Heart left ventricle (tissue), 16 donors: ENCODE results near the gene PUS1. TPM values are rescaled to one million over a fixed set of nuclear protein-coding genes. Genes with fewer than 3 reads are reported as not detected.

Source experiments
- ATAC-seq, 4 donors: fragments of 200-7000 bp; cut with Tn5 transposase; one replicate each; pipeline ENCODE4 v1.9.1; 2020 to 2022; ENCODE audit warnings: moderate library complexity in 4 of 4, mild to moderate bottlenecking in 3 of 4, moderate number of reproducible peaks in 1 of 4
- DNase-seq, 5 donors: peaks; one replicate each; pipeline ENCODE4 v3.0.0-alpha.2; 2020
- H3K27ac ChIP-seq, 12 donors: fragments of 200-600 bp; sonication (generic) in 4 of 12; one replicate each; pipeline versions ENCODE4 v1.5.0 to v1.8.0; 2016 to 2022; ENCODE audit warnings: mild to moderate bottlenecking in 2 of 12
- H3K27me3 ChIP-seq, 9 donors: fragments of 200-600 bp; sonication (generic) in 2 of 9; one replicate each; pipeline versions ENCODE4 v1.5.1 to v1.8.0; 2016 to 2022; ENCODE audit warnings: mild to moderate bottlenecking in 3 of 9
- H3K36me3 ChIP-seq, 9 donors: fragments of 200-600 bp; sonication (generic) in 2 of 9; one replicate each; pipeline versions ENCODE4 v1.5.0 to v1.8.0; 2018 to 2022; ENCODE audit warnings: mild to moderate bottlenecking in 2 of 9
- H3K4me1 ChIP-seq, 12 donors: fragments of 200-600 bp; sonication (generic) in 4 of 12; one replicate each; pipeline versions ENCODE4 v1.5.0 to v1.8.0; 2016 to 2022; ENCODE audit warnings: mild to moderate bottlenecking in 3 of 12
- H3K4me3 ChIP-seq, 12 donors: fragments of 200-600 bp; sonication (generic) in 4 of 12; one replicate each; pipeline versions ENCODE4 v1.5.0 to v1.8.0; 2017 to 2022; ENCODE audit warnings: mild to moderate bottlenecking in 9 of 12, moderate library complexity in 4 of 12
- H3K9me3 ChIP-seq, 12 donors: fragments of 200-600 bp; sonication (generic) in 4 of 12; one replicate each; pipeline versions ENCODE4 v1.5.0 to v1.8.0; 2016 to 2022; ENCODE audit warnings: mild to moderate bottlenecking in 1 of 12
- CTCF ChIP-seq, 12 donors: fragments of 200-600 bp; sonication (generic) in 4 of 12; IDR thresholded peaks; one replicate each; pipeline versions ENCODE4 v1.5.0 to v1.8.0; 2018 to 2022; ENCODE audit warnings: antibody characterized with exemption in 12 of 12, mild to moderate bottlenecking in 5 of 12
- POLR2A ChIP-seq, 2 donors: fragments of 450-650 bp; IDR thresholded peaks; one replicate each; pipeline ENCODE4 v1.6.1; 2017; ENCODE audit warnings: antibody characterized with exemption in 2 of 2, mild to moderate bottlenecking in 2 of 2, moderate library complexity in 2 of 2
- WGBS, 4 donors: extraction: QIAGEN DNeasy Blood & Tissue Kit in 2 of 4; methylation state at CpG; one replicate each; pipeline versions ENCODE4 v1.1.5 to v1.1.7; 2013 to 2018; 5-methylcytosine and 5-hydroxymethylcytosine counted together
- intact Hi-C, 10 donors: fragments of 100-400 bp; cut with DNase I; formaldehyde crosslinking; loops; one replicate each; pipeline versions ENCODE4 v1.11.1 to v1.14.2; 2022
- polyA plus RNA-seq, 2 donors: library from polyadenylated mRNA; stranded (reverse); fragments of 200-250 nt; gene quantifications; one replicate each; pipeline ENCODE4 v1.2.3, GENCODE V29; 2013
- total RNA-seq, 9 donors: library from RNA; depleted of rRNA in 2 of 9; stranded (reverse); fragments of >200 nt in 2 of 9; fragmentation: NEBNext Ultra II Directional in 3 of 9; extraction: Animal tissue kit (Norgen Biotek cat#: 25700) in 3 of 9; gene quantifications; one replicate each; pipeline versions ENCODE4 v1.1.0 to v1.2.4, GENCODE V29; 2016 to 2023
- donor health status: ischemic (EF 13 %, LVEDD 7.1; RV severe dilation, severe dysfunction).
- donor health status: healthy with polysubstance abuse.
- donor health status: DM: no; HTN: yes; CAD: no.
- donor health status: DM: no; HTN: no; CAD: no.
- donor health status: ischemic (EF 25% LVEDD 6.9; RV normal size, moderate dysfunction).
- donor health status: ischemic (EF 25% LVEDD 5.7; RV mildly dilated, moderate dysfunction).
- donor health status: healthy.
- donor health status: DM: yes; HTN: yes; CAD: no.
- donor health status: ischemic (EF 35%, LVEDD 5.7; RV mildly dilated, moderate dysfunction).
- donor health status: nonischemic (EF 11% LVEDD 7.7; RV severe dilation, severe dysfunction).
- donor health status: DM: yes; HTN: yes; CAD: no.
- donor health status: PGD.
- donor health status: ischemic (EF 29% LVEDD 5.4; RV normal size, mild dysfunction).
- donor health status: nonischemic (EF 23%, LVEDD 6.1; RV moderate dilation, normal function).

Gene PUS1
- total and polyA plus RNA-seq, 11 donors = 6.1 to 13.5 (median 8.8) TPM

DNA sequence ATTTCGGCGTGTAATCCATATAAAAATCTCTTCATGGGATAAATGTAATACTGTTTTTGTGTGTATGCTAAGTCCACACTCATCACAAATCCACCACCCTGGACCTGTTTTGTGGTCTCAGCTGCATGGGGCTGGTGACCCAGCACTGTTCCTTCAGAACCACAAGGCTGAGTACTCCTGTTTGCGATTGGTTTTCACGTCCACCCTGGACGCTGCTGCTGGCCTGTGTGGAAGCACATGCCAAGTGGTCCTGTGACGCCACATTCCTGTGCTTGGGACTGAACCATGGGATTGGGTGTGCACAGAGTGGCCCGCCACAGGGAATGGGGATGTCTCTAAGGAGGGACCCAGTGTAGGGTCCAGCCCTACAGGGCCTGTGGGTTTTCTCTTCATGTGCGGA lies 4.3 kb downstream of the PUS1 start:
- Histone ChIP-seq H3K27ac (no peak overlapping the region), H3K4me3 (no peak overlapping the region), H3K36me3 (peaks cover 0 to 62% (median 44%) of the 10 kb centered on the region in 9 donors), H3K9me3 (no peaks in the 10 kb centered on the region), H3K27me3 (no peaks in the 10 kb centered on the region), H3K4me1 (peaks cover 0 to 22% (median 8%) of the 10 kb centered on the region in 12 donors)
- no peak for TF ChIP-seq POLR2A (IDR thresholded peaks at IDR 0.05)
- TF ChIP-seq CTCF (IDR thresholded peaks at IDR 0.05) = no peak
- ATAC-seq = no peak
- intact Hi-C loops = loop anchor here in 1 of 10 donors (5.0 kb wide), 1 partner anchor 41 kb away; the partner anchor contains the start of gene ULK1
- WGBS, 4 donors = 92 to 97% (median 94%) methylated on average over 7 to 8 of the region's 8 CpGs
- peak in 1 of 5 donors; percentile 7 for DNase-seq

DNA sequence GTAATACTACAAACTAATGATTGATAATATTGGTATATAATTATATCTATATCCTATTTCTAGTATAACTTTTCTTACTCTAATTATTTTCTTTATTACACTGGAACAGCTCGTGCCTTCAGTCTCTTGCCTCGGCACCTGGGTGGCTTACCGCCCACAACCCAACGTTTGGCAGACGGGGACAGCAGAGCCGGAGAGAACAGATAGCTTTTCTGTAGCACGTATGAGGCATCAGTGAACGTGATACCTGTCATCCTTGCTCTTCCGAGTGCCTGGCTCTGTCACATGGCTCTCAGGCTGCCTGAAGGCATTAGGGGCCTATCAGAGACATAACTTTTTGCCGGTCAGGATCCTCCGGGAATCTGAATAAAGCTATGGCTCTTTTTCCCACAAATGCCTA lies 5.5 kb downstream of the PUS1 start:
- no peaks in the 10 kb centered on the region for H3K27me3 ChIP-seq
- DNase-seq (peak in 1 of 5 donors; percentile 7), ATAC-seq (no peak)
- intact Hi-C loops = loop anchor here in 1 of 10 donors (5.0 kb wide), 1 partner anchor 42 kb away; the partner anchor contains the start of gene ULK1
- TF ChIP-seq POLR2A (IDR thresholded peaks at IDR 0.05) (no peak), CTCF (IDR thresholded peaks at IDR 0.05) (no peak)
- 85 to 90% (median 89%) methylated on average over 11 of the region's 11 CpGs for WGBS, 4 donors
- peaks cover 0 to 71% (median 50%) of the 10 kb centered on the region in 9 donors for H3K36me3 ChIP-seq
- H3K9me3 ChIP-seq = no peaks in the 10 kb centered on the region
- H3K27ac ChIP-seq = no peak overlapping the region
- no peak overlapping the region for H3K4me3 ChIP-seq
- H3K4me1 ChIP-seq = peaks cover 0 to 16% (median 8%) of the 10 kb centered on the region in 12 donors

DNA sequence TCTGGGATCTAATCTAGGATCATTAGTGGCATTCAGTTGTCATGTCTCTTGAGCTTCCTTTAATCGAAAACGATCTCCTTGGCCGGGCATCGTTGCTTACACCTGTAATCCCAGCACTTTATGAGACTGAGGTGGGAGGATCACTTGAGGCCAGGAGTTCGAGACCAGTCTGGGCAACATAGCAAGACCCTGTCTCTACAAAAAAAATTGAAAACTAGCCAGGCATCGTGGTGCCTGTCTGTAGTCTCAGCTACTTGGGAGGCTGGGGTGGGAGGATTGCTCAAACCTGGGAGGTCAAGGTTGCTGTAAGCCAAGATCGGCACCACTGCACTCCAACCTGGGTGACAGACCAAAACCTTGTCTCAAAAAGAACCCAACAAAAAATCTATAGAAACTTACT lies 9.0 kb downstream of the PUS1 start:
- DNase-seq (no peak), ATAC-seq (no peak)
- Histone ChIP-seq H3K27ac (no peak overlapping the region), H3K9me3 (no peaks in the 10 kb centered on the region), H3K4me1 (no peaks in the 10 kb centered on the region), H3K27me3 (no peaks in the 10 kb centered on the region), H3K36me3 (peaks cover 0 to 88% (median 61%) of the 10 kb centered on the region in 9 donors), H3K4me3 (no peak overlapping the region)
- 80 to 94% (median 90%) methylated on average over 7 of the region's 7 CpGs for WGBS, 4 donors
- TF ChIP-seq CTCF (IDR thresholded peaks at IDR 0.05) (no peak), POLR2A (IDR thresholded peaks at IDR 0.05) (no peak)
- intact Hi-C loops = no loop called here

DNA sequence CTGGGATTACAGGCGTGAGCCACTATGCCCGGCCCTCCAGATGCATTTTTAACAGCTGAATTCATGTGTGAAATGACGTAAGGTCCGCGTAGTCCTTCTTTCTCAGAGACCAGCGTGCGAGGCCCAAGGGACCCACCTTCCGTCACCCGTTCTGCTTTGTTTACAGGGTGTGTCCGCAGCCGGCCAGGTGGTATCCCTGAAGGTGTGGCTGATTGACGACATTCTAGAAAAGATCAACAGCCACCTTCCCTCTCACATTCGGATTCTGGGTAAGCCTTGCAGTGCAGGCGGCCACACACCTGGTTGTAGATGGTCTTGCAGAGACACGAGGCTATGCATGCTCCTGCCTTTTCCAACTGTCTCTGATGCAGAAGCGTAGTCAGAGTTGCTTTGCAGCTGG lies 9.9 kb downstream of the PUS1 start:
- DNase-seq = peak in 1 of 5 donors; percentile 5
- Histone ChIP-seq H3K4me1 (no peaks in the 10 kb centered on the region), H3K27me3 (no peaks in the 10 kb centered on the region), H3K4me3 (no peak overlapping the region), H3K36me3 (peaks cover 0 to 88% (median 61%) of the 10 kb centered on the region in 9 donors), H3K9me3 (no peaks in the 10 kb centered on the region), H3K27ac (no peak overlapping the region)
- ATAC-seq = no peak
- intact Hi-C loops = no loop called here
- TF ChIP-seq POLR2A (IDR thresholded peaks at IDR 0.05) = no peak
- no peak for TF ChIP-seq CTCF (IDR thresholded peaks at IDR 0.05)
- 94 to 96% (median 95%) methylated on average over 16 of the region's 16 CpGs for WGBS, 4 donors
